Measurements from ENCODE around the gene CUL3.

CUL3 gene

DNA sequence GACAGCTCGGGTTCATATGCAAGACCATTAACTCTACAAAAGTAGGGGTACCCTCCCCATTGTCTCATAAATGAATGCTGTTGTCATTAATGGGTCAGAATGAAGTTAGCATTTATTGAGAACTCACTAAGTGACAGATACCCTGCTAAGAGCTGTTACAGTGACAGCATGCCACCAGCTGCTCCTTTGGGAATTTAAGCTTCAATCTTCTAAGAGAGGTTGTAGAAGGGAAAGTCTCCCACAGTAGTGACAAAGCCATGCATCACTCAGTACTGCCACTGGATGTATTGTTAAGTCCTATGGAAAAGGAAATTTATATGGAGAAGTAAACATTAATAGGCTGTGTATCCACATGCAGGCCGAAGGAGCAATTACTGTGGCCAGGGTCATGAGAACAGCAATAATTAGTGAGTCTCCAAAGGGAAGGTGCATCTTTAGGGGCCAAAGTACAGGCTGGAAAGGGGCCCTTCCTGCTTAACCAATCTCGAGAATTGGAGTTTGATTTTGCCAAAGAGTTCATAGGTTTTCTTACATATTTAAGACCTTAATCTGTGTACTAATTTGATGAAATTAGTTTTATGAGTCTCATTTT is 118.8 kb downstream of the CUL3 start:
- DNase-seq = no peak

DNA sequence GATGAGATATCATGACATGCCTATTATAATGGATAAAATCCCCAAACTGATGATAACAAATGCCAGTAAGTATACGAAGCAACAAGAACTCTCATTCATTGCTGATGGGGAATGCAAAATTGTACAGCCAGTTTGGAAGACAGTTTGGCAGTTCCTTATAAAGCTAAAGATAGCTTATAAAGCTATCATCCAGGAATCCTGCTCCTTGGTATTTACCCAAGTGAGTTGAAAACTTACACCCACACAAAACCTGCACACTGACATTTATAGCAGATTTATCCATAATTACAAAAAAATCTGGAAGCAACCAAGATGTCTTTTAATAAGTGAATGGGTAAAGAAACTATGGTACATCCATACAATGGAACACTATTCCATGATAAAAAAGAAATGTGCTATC is 123.8 kb downstream of the CUL3 start:
- no peak for DNase-seq

DNA sequence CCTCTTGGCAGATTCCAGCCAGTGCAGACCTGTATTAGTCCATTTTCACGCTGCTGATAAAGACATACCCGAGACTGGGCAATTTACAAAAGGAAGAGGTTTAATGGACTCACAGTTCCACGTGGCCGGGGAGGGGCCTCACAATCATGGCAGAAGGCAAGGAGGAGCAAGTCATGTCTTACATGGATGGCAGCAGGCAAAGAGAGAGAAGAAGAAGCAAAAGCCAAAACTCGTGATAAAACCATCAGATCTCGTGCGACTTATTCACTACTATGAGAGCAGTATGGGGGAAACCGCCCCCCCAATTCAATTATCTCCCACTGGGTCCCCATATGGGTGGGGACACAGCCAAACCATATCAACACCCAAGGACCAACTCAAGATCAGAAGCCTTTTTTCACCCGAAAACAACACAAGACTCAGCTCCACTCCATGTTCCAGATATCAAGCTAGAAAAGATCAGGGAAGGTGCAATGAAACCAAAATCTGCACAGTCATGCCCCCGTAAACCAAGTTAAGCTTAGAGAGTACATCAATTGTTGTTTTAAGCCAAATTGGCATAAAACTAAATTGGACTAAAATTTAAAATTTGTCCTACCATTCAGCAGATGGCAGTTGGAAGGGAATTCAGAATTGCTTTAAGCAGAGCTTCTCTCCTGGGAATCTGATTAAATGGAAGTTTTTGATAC is 127.6 kb downstream of the CUL3 start:
- no peak for DNase-seq

DNA sequence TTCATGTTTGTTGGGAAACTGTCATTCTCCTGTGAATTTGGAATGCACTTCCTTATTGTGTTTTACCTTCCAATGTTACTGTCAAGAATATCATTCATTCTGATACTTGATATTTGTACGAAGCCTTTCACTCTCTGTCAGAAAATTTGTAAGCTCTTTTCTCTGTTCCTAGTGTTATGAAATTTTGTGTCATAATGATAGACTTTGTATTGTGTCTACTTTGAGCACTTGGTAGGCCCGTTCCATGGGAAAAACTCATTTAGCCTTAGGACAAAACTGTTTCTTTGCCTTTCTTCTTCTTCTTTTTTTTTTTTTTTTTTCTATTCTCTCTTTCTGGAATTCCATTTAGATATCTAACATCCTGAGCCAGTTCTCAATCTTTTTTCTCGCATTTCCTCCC is 131.3 kb downstream of the CUL3 start:
- no peak for DNase-seq

DNA sequence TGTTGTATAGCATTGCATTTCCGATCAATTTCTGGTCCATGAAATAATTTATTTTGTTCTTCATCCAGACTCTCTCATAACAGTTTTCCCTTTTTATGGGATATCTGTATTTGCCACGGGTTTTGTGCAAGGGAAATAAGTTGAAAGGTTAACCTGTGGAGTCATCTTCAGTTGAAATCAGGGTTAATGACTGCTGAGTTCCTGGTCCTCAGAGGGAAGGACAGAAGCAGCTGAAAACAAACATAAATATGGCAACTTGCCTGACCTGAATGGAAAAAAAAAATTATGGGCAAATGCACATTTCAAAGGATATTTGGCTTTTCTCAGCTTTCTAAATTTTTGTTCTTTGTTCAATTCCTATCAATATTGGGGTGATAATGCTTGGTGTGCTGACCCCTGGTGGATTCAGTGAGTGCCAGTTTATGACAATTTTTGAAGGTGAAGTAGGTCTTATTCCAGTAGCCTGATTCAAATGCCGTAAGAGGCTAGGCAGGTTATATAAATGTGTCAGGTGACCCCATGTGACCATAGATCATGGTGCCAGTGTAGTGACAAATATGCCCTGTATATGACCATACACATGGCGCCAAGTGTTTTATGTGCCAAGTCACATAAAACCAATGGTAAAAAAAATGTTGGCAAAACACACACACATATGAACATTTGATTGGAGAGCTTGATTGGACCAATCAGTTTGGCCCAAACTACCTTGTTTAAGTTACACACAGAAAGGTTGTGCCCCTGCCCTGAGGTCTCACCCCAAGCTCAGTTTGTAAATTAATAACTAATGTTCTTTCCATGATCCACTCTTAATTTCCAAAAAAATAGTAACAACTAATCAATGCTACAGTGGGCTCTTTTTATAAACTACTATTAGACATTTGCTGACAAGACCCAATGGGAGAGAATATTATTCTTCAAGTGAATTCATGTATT is 135.7 kb downstream of the CUL3 start:
- peak; percentile 3 for DNase-seq

DNA sequence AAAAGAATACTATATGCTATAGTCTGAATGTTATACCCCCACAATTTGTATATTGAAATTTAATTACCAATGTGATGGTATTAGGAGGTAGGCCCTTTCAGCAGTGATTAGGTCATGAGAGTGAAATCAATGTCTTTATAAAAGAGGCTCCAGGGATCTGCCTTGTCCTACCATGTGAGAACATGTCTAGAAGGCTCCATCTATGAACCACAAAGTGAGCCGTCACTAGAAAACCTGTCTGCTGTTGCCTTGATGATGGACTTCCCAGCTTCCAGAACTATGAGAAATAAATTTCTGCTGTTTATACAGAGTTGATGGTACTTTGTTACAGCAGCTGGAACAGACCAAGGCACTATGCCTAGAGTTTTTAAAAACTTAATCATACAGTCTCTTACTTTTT is 136.9 kb downstream of the CUL3 start:
- DNase-seq = no peak

DNA sequence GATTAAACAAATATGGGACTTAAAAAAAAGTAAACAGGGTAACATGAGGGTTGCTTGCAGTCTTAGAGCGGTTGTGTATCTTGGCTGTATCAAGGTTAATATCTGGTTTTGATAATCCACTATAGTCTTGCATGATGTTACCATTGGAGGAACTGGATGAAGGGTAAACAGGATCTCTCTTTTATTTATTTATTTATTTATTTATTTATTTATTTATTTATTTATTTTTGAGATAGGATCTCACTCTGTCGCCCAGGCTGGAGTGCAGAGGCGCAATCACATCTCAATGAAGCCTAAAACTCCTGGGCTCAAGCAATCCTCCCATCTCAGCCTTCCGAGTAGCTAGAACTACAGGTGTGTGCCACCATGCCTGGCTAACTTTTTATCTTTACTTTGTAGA is 140.4 kb downstream of the CUL3 start:
- no peak for DNase-seq

DNA sequence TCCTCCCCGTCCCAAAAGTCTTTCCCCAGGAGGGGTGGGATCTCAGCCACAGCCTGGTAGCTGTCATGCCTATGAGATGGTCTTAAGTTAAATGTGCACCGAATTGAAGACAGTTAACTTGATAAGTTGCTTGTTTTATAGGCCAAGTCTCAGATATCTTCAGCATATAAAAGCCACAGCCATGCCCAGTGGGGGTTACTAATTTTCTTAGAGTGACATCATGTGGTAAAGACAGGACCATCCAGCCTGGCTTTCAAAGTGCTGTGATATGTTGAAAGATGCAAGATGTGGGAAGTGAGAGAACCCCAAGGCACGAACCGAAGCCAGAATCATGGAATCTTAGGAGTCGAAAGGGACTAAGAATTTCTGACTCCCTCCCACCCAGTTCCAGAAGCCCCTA is 141.1 kb downstream of the CUL3 start:
- DNase-seq = no peak

DNA sequence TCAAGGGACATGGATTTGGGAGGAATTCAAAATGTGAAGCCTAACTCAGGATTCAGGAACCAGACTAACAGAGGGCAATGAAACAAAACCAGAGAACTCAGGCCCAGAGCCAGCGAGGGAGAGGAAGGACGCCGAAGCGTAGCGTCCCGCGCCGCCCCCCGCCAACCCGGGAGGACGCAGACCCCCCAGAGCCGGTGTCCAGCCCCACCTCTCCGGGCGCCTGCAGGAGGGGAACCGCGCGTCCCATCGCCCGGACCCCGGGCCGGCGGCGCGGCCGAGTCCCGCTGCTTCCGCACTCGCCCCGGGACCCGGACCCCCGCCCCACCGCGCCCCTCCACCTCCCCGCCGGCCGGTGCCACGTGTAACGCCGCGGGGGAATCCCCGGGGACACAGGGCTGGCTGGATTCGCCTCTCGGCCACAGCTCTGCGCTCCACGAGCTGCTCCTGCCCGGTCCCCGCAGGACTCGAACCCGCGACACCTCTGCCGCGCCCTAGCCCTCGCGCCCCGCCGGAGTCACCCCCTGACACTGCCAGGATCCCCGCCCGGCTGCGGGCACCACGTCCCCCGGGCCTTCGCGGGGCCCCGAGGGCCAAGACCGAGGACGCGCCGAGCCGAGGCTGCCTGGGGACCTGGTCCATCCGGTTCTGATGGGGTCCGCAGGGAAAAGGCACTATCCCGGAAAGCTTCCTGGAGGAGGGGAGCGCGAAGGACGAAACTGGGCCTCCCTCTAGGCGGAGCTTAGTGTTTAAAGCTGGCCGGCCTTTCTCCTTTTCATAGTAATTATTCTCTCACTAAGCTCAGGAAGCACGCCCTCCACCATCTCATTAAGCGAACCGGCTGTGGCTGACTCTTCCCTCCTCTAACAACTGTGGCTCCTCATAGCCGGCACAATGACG is 142.8 kb downstream of the CUL3 start:
- no peak for DNase-seq

DNA sequence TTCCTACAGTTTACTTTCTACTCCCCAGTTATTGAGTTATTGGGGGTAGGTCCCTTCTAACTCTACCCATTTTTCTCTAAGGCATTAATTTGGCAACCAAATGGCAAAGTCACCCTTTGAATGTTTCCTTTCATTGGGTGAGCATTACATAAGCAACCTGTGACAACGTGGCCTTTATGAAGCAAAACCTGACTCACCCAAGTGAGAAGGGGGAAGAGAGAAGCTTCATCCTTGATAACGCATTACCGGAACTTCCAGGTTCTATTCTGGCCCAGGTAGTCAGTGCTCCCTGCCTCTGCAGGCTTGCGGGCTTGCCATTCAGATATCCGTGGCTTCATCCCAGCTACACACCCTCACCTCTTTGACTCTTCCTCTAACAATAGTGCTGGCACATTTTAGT is 144.2 kb downstream of the CUL3 start:
- DNase-seq = no peak

DNA sequence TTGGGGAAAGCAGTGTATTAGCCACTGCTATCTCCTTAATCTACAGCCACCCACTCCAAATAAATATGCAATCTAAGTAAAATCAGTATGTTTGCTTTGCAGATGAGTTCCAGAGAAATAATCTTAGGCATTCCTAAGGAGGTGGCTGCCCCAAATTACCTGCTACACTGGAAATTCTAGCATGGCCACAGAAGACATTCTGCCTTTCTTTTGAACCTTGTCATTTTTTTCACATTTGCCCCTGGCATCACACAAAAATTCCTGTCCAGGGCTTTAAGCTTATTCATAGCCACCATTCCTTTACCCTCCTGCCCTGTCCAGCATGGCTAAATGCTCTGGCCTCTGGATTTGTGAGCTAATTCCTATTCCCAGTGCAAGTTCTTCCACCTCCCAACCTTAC is 146.4 kb downstream of the CUL3 start:
- DNase-seq = no peak

DNA sequence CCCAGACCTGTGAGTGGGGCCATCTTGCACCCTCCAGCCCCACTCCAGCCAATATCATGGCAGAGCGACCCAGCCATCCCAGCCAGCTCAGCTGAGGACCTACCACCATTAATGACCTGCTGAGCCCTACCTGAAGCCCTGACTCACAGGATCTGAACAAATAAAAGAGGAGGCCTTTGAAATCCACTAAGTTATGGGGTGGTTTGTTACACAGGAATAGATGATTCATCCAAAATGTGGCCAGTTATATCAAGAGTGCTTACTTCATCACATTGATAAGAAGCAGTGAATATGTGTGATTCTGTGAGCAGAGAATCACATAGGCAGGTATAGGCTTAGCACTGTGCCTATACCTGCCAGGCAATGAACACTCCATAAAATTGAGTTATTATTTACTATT is 148.5 kb downstream of the CUL3 start:
- no peak for DNase-seq

DNA sequence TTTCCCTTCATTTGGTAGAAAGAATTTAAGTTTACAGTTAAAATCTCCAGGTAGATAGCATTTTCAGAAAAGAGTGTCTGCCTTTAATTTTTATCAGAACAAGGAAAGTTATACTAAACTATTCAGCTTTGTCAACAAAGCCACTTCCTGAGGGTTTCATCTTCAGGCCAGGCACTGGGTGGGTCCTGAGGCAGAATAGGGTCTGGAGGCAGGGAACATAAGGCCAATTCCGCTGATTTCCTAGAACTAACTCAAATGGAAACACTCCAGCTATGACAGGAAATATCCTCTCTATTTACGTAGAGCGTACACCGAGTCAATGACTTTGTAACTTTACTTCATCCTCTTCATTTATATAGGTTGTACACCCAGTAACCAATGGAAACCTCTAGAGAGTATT is 150.5 kb downstream of the CUL3 start:
- DNase-seq = no peak

DNA sequence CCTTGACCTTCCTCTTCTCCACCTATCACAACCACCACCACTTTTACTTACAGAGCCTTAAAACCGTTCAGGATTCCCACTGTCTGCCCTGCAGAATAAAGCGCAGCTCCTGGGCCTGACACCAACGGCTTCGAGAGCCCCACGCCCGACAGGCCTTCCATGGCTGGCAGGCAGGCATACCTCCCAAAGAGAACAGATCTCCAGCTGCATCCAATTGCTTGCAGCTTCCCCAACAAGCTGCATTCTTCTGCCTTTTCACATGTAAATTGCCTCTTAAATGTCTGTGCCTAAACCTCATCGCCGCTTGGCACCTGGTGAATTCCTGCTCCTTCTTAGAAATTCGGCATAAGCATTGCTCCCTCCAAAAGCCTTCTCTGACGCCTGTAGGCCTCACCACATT is 151.7 kb downstream of the CUL3 start:
- no peak for DNase-seq

DNA sequence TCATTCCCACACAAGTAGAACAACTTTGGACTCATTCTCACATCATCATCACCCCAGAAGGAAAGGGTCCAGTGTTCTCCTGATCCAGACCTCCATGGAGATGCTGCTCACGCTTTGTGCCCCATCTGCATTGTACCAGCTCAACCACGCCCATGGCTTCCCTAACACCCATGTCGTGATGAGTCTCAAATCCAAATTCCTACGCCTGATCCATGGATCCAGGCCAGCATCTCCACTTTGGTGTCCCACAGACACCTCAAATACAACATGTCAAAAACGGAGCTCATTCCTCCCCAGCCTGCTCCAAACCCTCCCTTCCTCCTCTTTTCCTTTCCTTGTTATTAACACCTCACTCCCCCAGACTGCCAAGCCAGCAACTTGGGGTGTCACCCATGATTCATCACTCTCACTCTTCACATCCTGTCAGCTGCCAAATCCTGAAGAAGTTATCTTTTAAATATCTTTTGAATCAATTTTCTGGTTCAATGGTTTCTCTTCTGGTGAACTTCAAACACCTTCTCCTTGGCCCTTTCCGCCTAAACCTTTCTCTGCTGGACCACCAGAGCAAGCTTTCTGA is 153.1 kb downstream of the CUL3 start:
- no peak for DNase-seq

DNA sequence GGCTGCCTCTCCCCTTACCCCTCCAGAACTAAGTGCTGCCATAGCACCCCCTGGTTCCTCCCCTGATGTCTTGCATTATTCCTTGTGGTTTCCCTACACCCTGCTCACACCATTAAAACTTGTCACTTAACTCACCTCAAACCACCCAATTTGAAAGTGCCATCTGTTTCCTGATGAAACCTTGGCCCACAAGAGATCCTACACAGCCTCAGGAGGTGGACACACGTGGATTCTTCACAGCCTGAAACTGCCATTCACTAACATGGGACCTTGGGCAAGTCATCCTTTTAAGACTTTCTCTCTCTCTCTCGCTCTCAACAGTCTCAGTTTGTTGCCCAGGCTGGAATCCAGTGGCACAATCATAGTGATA is 155.7 kb downstream of the CUL3 start:
- DNase-seq = no peak

DNA sequence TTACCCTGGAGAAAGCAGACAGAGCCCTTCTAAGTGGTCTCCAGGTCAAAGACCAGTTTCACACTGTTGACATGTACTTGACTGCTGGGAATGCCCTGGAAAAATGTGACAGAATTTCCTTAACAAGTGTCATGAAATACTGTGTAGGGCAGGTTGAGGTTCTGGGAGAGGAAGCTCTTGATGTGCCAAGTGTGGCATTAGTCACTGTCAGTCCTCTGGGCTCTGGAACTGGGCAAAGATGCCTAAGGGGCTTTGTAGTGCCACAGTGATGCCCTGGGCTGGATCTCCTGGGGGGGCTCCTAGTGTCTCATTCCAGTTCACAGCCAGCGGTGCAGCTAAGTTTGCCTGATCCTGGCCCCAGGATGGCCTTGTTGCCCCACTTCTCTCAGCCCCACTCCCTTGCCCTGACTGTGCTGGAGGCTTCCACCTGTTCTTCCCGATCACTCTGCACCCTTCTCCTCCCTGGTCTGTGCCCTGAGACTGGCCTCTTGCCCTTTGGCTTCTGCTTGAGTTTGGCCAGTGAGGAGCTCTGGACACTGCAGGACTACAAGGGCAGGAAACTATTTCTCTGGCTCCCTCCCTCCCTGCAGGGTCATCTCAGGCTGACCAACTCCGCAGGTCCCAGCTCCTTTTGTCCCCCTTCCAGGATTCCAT is 156.2 kb downstream of the CUL3 start:
- DNase-seq = no peak

DNA sequence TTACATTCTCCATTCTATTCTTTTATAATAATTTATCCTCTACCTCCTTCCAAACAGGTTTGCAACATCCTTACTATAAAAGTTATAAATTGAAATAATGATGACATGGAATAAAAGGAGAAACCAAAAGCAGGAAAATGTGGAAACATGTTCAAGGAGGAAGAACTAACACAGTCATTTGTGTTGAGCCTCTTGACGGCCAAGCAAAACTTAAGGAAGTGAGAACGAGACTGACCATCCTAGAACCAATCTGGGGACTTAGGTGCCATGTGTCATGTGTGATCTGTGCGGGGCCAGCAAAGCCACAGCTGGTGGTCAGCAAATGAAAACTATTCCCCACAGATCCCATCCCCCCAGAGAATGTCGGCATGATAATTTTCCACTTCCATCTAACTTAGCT is 157.7 kb downstream of the CUL3 start:
- DNase-seq = no peak

DNA sequence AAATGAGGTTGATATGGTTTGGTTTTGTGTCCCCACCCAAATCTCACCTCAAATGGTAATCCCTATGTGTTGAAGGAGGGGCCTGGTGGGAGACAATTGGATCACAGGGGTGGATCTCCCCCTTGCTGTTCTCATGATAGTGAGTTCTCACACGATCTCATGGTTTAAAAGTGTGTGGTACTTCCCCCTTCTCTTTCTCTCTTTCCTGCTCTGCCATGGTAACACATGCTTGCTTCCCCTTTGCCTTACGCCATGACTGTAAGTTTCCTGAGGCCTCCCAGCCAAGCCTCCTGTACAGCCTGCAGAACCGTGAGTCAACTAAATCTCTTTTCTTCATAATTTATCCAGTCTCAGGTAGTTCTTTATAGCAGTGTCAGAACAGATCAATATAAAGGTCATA is 158.5 kb downstream of the CUL3 start:
- DNase-seq = no peak

DNA sequence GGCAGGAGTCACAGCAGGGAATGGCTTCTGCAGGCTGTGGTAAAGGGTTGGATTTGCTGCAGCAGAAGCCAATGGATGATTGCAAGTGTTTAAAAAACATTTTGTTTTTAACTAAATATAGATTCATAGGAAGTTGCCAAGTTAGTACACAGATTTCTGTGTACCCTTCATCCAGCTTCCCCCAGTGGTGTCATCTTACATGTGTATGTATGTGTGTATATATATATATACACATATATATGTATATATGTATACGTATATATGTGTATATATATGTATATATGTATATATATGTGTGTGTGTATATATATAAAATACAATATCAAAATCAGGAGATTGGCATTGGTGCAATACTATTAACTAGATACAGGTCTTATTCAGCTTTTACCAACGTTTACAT is 164.1 kb downstream of the CUL3 start:
- no peak for DNase-seq
